Mesodermal cell (in vitro differentiated cells): Measurements from ENCODE around the gene AKT3.

Source experiments
- H3K27ac ChIP-seq: 2 replicates; pipeline ENCODE4 v1.7.0; 2013; ENCODE audit warnings: mild to moderate bottlenecking, low read depth, low read length, moderate library complexity; ENCODE audit not compliant: severe bottlenecking
- H3K36me3 ChIP-seq: 2 replicates; pipeline ENCODE4 v1.7.1; 2013; ENCODE audit warnings: mild to moderate bottlenecking, low read length, moderate library complexity; ENCODE audit not compliant: control insufficient read depth, insufficient read depth
- H3K4me1 ChIP-seq: one replicate; pipeline ENCODE4 v1.7.1; 2013; ENCODE audit warnings: mild to moderate bottlenecking, low read length; ENCODE audit not compliant: insufficient read depth, control insufficient read depth, poor library complexity, severe bottlenecking
- H3K4me3 ChIP-seq: 2 replicates; pipeline ENCODE4 v1.7.0; 2013; ENCODE audit warnings: low read length, control low read depth, mild to moderate bottlenecking; ENCODE audit not compliant: insufficient read depth, poor library complexity, severe bottlenecking; ENCODE audit errors: extremely low read depth
- H3K9me3 ChIP-seq: 2 replicates; pipeline ENCODE4 v1.7.1; 2013; ENCODE audit warnings: mild to moderate bottlenecking, low read length, moderate library complexity; ENCODE audit not compliant: control insufficient read depth
- WGBS, 2 experiments: methylation state at CpG; one replicate each; pipeline ENCODE4 v1.1.5; 2013; ENCODE audit warnings: missing lambda C conversion rate in 2 of 2; ENCODE audit not compliant: insufficient coverage in 2 of 2; 5-methylcytosine and 5-hydroxymethylcytosine counted together

AKT3 gene

DNA sequence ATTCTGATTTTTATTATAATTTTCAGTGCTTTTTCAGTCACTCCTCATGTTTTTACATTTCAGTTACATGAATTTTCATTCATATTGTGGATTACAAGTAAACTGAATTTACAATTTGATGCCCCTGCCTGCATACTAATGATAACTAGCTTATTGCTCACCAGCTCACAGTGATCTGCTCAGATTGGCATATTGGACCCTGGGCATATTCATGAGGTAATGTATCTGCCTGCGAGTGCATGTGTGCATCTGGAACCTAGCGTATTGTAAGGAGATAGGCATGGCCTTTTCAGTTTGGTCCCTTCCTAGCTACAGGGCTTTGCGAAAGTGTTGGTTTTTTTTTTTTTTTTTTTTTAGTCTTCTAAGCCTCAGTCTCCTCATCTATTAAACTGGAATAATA, 380.5 kb downstream of the AKT3 start:
- 83% methylated on average over 1 of the region's 3 CpGs; no CpG with 5 or more reads in 1 of the 2 experiments for WGBS, 2 experiments
- H3K27ac ChIP-seq, result no peak overlapping the region
- no peaks in the 10 kb centered on the region for H3K9me3 ChIP-seq

GRCh38 chr1:243465738-243466137, 384.3 kb downstream of the AKT3 start:
- Histone ChIP-seq H3K4me1 (no peaks in the 10 kb centered on the region), H3K4me3 (no peak overlapping the region), H3K36me3 (peaks cover 5% of the 10 kb centered on the region), H3K27ac (no peak overlapping the region), H3K9me3 (no peaks in the 10 kb centered on the region)
- 96 to 100% methylated on average over 1 to 3 of the region's 5 CpGs for WGBS, 2 experiments

More for the DNA sequence above, 380.5 kb downstream of the AKT3 start:
- H3K36me3 ChIP-seq, result no peaks in the 10 kb centered on the region
- H3K4me3 ChIP-seq, result no peak overlapping the region
- peaks cover 2% of the 10 kb centered on the region for H3K4me1 ChIP-seq

GRCh38 chr1:243465081-243465480, 385.0 kb downstream of the AKT3 start:
- Histone ChIP-seq H3K9me3 (no peaks in the 10 kb centered on the region), H3K4me3 (no peak overlapping the region), H3K27ac (no peak overlapping the region), H3K36me3 (peaks cover 5% of the 10 kb centered on the region), H3K4me1 (no peaks in the 10 kb centered on the region)
- 76 to 100% methylated on average over 1 to 2 of the region's 5 CpGs for WGBS, 2 experiments

GRCh38 chr1:243462929-243463697, 386.9 kb downstream of the AKT3 start:
- no peak overlapping the region for H3K27ac ChIP-seq
- WGBS, 2 experiments, result no CpG with 5 or more reads among the region's 1 CpG
- H3K4me1 ChIP-seq, result no peaks in the 10 kb centered on the region
- no peaks in the 10 kb centered on the region for H3K9me3 ChIP-seq
- peaks cover 5% of the 10 kb centered on the region for H3K36me3 ChIP-seq
- H3K4me3 ChIP-seq, result no peak overlapping the region

GRCh38 chr1:243461700-243462099, 388.3 kb downstream of the AKT3 start:
- no peaks in the 10 kb centered on the region for H3K9me3 ChIP-seq
- H3K4me1 ChIP-seq, result no peaks in the 10 kb centered on the region
- H3K27ac ChIP-seq, result no peak overlapping the region
- peaks cover 5% of the 10 kb centered on the region for H3K36me3 ChIP-seq
- WGBS, 2 experiments, result 90 to 100% methylated on average over 2 of the region's 4 CpGs
- H3K4me3 ChIP-seq, result no peak overlapping the region

DNA sequence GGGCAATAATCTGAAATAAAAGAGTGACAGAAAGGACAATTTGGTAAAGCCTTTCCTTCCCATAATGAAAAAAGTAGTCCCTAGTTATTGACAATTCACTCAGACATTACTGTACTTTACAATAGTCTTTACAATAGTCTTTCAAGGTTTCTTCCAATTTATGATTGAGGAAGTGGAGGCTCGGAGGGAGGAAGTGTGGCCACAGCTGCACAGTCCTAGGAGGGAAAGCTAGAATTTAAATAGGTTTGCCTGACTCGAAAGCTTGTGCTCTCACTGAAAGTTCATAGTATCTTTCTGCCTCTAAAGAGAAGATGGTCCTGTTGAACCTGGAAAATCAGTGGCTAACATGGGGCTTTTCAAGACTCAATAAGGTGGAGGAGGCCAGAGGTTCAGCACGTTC, 391.0 kb downstream of the AKT3 start:
- H3K4me3 ChIP-seq, result no peak overlapping the region
- H3K36me3 ChIP-seq, result peaks cover 5% of the 10 kb centered on the region
- no peaks in the 10 kb centered on the region for H3K9me3 ChIP-seq
- H3K4me1 ChIP-seq, result no peaks in the 10 kb centered on the region
- H3K27ac ChIP-seq, result no peak overlapping the region
- WGBS, 2 experiments, result 95 to 100% methylated on average over 2 of the region's 3 CpGs

DNA sequence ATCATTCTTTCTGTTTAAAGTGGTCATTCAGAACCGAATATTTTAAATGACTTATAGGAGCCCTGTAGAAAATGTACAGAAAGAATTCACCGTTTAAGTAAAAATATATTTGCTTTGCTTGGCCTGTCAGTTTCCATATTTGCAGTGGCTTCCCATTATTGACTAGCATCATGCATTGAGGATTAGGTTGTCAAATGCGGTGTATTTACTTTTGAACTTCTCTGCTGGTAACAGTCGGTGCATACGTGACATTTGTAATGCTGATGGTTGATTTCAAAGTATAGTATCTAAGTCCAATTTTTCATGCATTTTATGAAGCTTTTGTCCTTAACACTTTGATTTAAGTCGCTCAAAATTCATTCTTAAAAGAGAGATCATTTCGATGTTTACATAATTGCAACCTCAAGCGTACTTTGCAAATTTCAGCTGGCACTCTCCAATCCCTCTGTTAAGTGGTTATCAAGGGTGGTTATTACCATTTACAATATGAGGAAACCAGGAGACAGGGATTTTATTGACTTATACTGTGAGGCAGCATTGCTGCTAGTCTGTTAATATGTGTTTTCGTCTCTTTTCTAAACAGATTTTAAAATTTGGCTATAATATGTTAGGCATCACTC, 392.6 kb downstream of the AKT3 start:
- Histone ChIP-seq H3K9me3 (no peaks in the 10 kb centered on the region), H3K4me1 (no peaks in the 10 kb centered on the region), H3K36me3 (peaks cover 5% of the 10 kb centered on the region), H3K27ac (no peak overlapping the region), H3K4me3 (no peak overlapping the region)
- WGBS, 2 experiments, result 98 to 100% methylated on average over 2 to 5 of the region's 9 CpGs

GRCh38 chr1:243455760-243456651, 394.0 kb downstream of the AKT3 start:
- WGBS, 2 experiments, result 86 to 96% methylated on average over 8 to 11 of the region's 11 CpGs
- no peaks in the 10 kb centered on the region for H3K9me3 ChIP-seq
- H3K4me3 ChIP-seq, result no peak overlapping the region
- H3K27ac ChIP-seq, result no peak overlapping the region
- no peaks in the 10 kb centered on the region for H3K36me3 ChIP-seq
- H3K4me1 ChIP-seq, result no peaks in the 10 kb centered on the region

GRCh38 chr1:243454328-243454997, 395.6 kb downstream of the AKT3 start:
- H3K4me3 ChIP-seq, result no peak overlapping the region
- WGBS, 2 experiments, result 96 to 98% methylated on average over 7 of the region's 17 CpGs
- H3K4me1 ChIP-seq, result no peaks in the 10 kb centered on the region
- no peaks in the 10 kb centered on the region for H3K36me3 ChIP-seq
- H3K27ac ChIP-seq, result no peak overlapping the region
- no peaks in the 10 kb centered on the region for H3K9me3 ChIP-seq

- no peaks in the 10 kb centered on the region for H3K4me1 ChIP-seq
- H3K27ac ChIP-seq, result no peak overlapping the region
- no peaks in the 10 kb centered on the region for H3K36me3 ChIP-seq
- WGBS, 2 experiments, result 80 to 100% methylated on average over 1 of the region's 2 CpGs
- H3K9me3 ChIP-seq, result no peaks in the 10 kb centered on the region
- no peak overlapping the region for H3K4me3 ChIP-seq
These were observed 398.0 kb downstream of the AKT3 start for GRCh38 chr1:243452092-243452491.
